Epithelial cell of proximal tubule (primary cell): ENCODE results near the gene TNFRSF21. TPM values are rescaled to one million over a fixed set of nuclear protein-coding genes. Genes with fewer than 3 reads are reported as not detected.
A peak's percentile ranks its signal among the peaks of the same experiment; 100 is the strongest.

ENCODE experiments used
- DNase-seq: peaks from one replicate; pipeline ENCODE4 v3.0.0-alpha.2; 2011; ENCODE audit warnings: low read depth
- H3K4me3 ChIP-seq: 2 replicates; pipeline ENCODE4 v1.5.1; 2011; ENCODE audit warnings: low read depth, mild to moderate bottlenecking, low read length
- total RNA-seq: library from RNA; depleted of rRNA; stranded (reverse); fragments of >200 nt; gene quantifications from 2 replicates; pipeline ENCODE4 v1.2.3, GENCODE V29; 2015
- TF ChIP-seq, protein P1 (sequence below): conservative IDR thresholded peaks from 2 replicates; pipeline ENCODE4 v1.5.1; 2012; ENCODE audit warnings: low read depth, mild to moderate bottlenecking, low read length

TNFRSF21 gene, protein sequence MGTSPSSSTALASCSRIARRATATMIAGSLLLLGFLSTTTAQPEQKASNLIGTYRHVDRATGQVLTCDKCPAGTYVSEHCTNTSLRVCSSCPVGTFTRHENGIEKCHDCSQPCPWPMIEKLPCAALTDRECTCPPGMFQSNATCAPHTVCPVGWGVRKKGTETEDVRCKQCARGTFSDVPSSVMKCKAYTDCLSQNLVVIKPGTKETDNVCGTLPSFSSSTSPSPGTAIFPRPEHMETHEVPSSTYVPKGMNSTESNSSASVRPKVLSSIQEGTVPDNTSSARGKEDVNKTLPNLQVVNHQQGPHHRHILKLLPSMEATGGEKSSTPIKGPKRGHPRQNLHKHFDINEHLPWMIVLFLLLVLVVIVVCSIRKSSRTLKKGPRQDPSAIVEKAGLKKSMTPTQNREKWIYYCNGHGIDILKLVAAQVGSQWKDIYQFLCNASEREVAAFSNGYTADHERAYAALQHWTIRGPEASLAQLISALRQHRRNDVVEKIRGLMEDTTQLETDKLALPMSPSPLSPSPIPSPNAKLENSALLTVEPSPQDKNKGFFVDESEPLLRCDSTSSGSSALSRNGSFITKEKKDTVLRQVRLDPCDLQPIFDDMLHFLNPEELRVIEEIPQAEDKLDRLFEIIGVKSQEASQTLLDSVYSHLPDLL
- 48.1 and 61.3 TPM in 2 replicates for total RNA-seq

DNA sequence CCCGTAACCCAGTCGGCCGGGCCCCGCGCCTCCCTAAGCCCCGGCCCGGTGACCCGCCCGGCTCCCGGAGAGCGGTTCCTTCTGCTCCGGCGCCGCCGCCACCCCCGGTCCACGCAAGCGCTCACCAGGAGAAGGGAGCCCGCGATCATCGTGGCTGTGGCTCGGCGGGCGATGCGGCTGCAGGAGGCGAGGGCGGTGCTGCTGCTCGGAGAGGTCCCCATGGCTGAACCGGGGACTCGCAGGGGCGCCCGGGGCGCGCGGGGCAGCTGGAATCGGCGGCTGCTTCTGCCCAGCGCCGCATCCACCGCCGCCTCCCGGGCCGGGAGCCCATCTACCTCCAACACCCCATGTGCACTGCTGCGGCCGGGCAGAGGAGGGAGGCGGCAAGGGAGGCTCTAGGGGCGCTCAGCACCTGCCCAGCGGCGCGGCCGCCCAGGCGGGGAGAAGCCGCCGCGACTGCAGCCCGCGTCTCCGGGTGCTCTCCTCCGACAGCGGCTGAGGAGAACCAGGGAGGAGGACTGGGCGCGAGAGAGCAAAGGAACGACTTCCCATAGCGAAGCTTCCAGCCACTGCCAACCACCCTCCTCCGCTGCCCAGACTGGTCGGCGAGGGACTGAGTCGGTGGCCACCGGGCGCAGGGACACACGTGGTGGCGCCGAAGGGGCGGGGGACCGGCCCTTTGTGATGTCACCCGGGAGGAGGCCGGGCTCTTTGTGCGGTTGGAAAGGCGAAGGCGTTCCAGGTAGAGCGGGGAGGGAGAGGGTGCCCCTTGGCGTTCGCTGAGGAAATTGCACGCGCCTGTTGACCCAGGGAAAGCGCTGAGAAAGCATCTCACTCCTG is at the start of gene TNFRSF21:
TNFRSF21 (minus strand) TSS at position 615 of the 840 bp plus-strand sequence; CDS start at position 221, 394 bp downstream.
- peak within 1 kb of the TSS; percentile 86 for H3K4me3 ChIP-seq
- TF ChIP-seq, protein P1, sequence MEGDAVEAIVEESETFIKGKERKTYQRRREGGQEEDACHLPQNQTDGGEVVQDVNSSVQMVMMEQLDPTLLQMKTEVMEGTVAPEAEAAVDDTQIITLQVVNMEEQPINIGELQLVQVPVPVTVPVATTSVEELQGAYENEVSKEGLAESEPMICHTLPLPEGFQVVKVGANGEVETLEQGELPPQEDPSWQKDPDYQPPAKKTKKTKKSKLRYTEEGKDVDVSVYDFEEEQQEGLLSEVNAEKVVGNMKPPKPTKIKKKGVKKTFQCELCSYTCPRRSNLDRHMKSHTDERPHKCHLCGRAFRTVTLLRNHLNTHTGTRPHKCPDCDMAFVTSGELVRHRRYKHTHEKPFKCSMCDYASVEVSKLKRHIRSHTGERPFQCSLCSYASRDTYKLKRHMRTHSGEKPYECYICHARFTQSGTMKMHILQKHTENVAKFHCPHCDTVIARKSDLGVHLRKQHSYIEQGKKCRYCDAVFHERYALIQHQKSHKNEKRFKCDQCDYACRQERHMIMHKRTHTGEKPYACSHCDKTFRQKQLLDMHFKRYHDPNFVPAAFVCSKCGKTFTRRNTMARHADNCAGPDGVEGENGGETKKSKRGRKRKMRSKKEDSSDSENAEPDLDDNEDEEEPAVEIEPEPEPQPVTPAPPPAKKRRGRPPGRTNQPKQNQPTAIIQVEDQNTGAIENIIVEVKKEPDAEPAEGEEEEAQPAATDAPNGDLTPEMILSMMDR: peak; percentile 95
- peak; percentile 51 for DNase-seq

DNA sequence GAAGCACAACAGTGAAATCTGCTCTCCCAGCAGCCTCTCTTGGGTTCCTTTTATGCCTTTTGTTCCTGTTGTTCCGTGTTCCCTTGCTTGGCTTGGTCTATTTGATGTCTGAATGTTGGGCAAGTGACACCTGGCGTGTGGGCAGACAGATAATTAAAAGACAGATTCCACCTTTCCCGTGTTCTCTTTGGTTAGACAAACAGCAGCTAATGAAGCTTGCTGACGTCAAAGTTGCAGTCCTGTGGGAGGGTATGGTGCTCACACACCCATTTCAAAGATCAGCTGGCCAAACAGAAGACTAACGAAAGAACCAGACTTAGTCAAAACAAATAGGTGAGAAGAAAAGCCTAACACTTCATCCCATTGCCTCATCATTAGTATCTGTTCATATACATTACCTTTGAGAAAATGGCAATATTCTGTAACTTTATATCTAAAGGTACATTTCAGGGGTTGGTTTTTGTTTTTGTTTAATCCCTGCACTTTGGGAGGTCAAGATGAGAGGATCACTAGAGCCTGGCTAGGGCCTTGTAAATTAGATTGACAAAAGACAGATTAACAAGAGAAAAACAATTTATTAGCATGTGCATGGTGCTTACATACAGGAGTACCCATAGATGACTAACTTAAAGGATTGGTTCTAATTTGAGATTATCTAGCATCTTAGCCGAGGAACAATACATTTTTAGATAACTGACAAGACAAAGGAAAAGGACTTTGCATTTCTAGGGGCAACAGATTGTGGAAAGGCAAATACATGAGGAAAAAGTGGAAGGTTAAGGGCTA is 48.9 kb upstream of the TNFRSF21 start:
- TF ChIP-seq, protein P1: no peak
- DNase-seq: no peak
- no peak overlapping the region for H3K4me3 ChIP-seq

DNA sequence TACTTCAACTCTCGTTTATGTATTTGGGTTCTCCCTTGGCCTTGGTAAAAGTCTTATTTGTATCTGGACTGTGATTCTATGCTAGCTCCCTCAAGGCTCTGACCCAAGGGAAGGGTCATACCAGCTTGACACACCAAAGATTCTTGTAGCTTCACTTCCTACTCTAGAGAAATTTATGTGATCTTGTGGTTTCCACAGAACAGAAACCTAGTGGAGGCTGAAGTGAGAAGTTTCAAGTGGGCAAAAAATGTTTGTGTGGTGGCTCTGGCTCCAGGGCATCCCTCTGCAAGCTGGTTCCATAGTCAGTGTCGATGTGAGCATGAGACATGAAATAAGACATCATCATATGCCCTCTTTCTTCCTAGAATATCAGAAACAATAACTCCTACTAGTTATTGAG is 48.1 kb upstream of the TNFRSF21 start:
- DNase-seq: no peak
- H3K4me3 ChIP-seq: no peak overlapping the region
- TF ChIP-seq, protein P1: no peak

DNA sequence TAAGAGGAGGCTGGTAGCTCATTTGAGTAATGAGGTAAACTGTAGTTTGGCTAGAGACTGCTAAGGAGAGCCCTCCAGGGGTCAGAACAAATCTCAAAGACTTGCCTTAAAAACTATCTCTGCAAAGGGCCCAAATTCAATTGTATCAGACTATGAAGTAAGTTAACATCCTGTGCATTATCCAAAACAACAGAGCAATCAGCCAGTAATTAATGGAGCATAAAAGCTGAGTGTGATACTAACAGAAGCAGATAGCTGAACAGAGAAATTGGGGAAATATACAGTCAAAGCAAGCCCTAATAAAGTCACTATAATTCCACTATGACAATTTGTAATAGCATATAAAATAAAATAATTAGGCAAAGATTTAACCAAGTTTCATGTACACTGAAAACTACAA is 45.8 kb upstream of the TNFRSF21 start:
- DNase-seq: no peak
- TF ChIP-seq, protein P1: no peak
- no peak overlapping the region for H3K4me3 ChIP-seq

DNA sequence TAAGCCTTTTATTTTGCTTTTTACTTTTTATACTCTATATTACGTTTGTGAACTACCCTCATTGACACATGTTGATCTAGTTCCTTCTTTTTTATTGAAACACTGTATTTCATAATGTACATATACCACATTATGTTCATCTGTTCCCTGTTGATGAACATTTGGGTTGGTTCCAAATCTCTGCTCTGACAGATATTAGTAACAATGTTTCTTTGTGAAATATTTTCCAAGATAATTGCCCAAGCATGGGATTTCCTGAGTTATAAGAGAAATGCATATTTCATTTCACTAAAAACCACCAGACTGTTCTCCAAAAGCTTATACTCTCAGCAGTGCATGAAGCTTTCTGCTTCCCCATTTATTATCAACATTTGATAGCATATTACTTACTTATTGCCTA is 44.2 kb upstream of the TNFRSF21 start:
- TF ChIP-seq, protein P1: no peak
- DNase-seq: no peak
- H3K4me3 ChIP-seq: no peak overlapping the region

DNA sequence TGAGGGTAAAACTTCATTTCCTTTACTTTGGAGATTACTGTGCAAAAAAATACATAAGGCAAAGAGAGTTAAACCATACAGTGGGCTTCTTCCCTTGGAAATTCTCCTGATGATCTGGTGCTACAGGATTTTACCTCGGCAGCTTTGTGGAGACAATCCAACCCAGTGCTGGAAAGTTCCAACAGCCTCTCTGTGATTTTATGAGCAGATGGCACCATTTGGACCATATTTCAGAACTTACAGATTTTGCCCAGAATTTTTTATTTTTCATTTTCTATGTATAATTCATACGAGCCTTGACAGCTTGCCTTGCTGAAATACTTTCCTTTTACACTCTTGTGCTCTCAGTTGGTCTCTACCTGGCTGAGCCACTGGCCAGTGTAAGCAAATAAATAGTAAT is 43.3 kb upstream of the TNFRSF21 start:
- no peak for DNase-seq
- TF ChIP-seq, protein P1: no peak
- no peak overlapping the region for H3K4me3 ChIP-seq
